Keratinocyte (primary cell): Measurements from ENCODE around the gene POP4. TPM values are rescaled to one million over a fixed set of nuclear protein-coding genes. Genes with fewer than 3 reads are reported as not detected.

Experiments
- DNase-seq: peaks from one replicate; pipeline ENCODE4 v3.0.0-alpha.2; 2011; ENCODE audit warnings: low read depth, missing footprints, low spot score
- FAIRE-seq: peaks from 2 replicates; lab custom pipeline; 2011; peaks lifted over from hg19 to GRCh38; lab: Jason Lieb, UNC
- H2AFZ ChIP-seq: 2 replicates; pipeline ENCODE4 v1.6.0; 2012; ENCODE audit warnings: low read length, control low read depth, inconsistent platforms; ENCODE audit not compliant: control insufficient read depth
- H3K27ac ChIP-seq: 2 replicates; pipeline ENCODE4 v1.5.1; 2011; ENCODE audit warnings: low read length; ENCODE audit not compliant: control insufficient read depth, insufficient read depth
- H3K27me3 ChIP-seq: 3 replicates; pipeline ENCODE4 v1.6.0; 2011; ENCODE audit warnings: low read length; ENCODE audit not compliant: control insufficient read depth, insufficient read depth; ENCODE audit errors: extremely low read depth
- H3K36me3 ChIP-seq, 2 experiments: 2 replicates in 1 of 2; 3 replicates in 1 of 2; pipeline ENCODE4 v1.5.1; 2011; ENCODE audit warnings: low read length in 2 of 2, mild to moderate bottlenecking in 1 of 2; ENCODE audit not compliant: control insufficient read depth in 2 of 2, insufficient read depth in 2 of 2; ENCODE audit errors: extremely low read depth in 1 of 2
- H3K4me1 ChIP-seq: 3 replicates; pipeline ENCODE4 v1.5.1; 2011; ENCODE audit warnings: low read length; ENCODE audit not compliant: control insufficient read depth, insufficient read depth; ENCODE audit errors: extremely low read depth
- H3K4me2 ChIP-seq: 3 replicates; pipeline ENCODE4 v1.6.0; 2011; ENCODE audit warnings: low read depth, low read length; ENCODE audit not compliant: control insufficient read depth, insufficient read depth; ENCODE audit errors: extremely low read depth
- H3K4me3 ChIP-seq, 3 experiments: fragments of 200-600 bp in 1 of 3; sonication (generic) in 1 of 3; 2 replicates in 2 of 3; 3 replicates in 1 of 3; pipeline ENCODE4 v1.5.1; 2011 to 2016; ENCODE audit warnings: low read length in 3 of 3, mild to moderate bottlenecking in 3 of 3, control low read depth in 2 of 3, inconsistent platforms in 1 of 3, low read depth in 1 of 3, mixed read lengths in 1 of 3, mixed run types in 1 of 3, moderate library complexity in 1 of 3; ENCODE audit not compliant: control insufficient read depth in 2 of 3, insufficient read depth in 2 of 3; ENCODE audit errors: extremely low read depth in 1 of 3
- H3K79me2 ChIP-seq: 2 replicates; pipeline ENCODE4 v1.6.0; 2012; ENCODE audit warnings: low read length; ENCODE audit not compliant: control insufficient read depth, insufficient read depth
- H3K9ac ChIP-seq: 3 replicates; pipeline ENCODE4 v1.6.0; 2011; ENCODE audit warnings: low read length; ENCODE audit not compliant: control insufficient read depth, insufficient read depth; ENCODE audit errors: extremely low read depth
- H3K9me1 ChIP-seq: 3 replicates; pipeline ENCODE4 v1.6.0; 2011; ENCODE audit warnings: low read length; ENCODE audit not compliant: control insufficient read depth, insufficient read depth; ENCODE audit errors: extremely low read depth
- H3K9me3 ChIP-seq: 2 replicates; pipeline ENCODE4 v1.5.1; 2012; ENCODE audit warnings: low read depth, low read length; ENCODE audit not compliant: control insufficient read depth
- H4K20me1 ChIP-seq: 3 replicates; pipeline ENCODE4 v1.6.0; 2011; ENCODE audit warnings: low read length; ENCODE audit not compliant: control insufficient read depth, insufficient read depth; ENCODE audit errors: extremely low read depth
- EZH2 ChIP-seq: IDR thresholded peaks from one replicate; pipeline ENCODE4 v1.6.1; 2012; ENCODE audit warnings: inconsistent platforms, mild to moderate bottlenecking, low read length, moderate library complexity
- dilution Hi-C: fragments of 300-500 bp; cut with MboI; formaldehyde crosslinking; loops from one replicate; pipeline ENCODE4 v1.7.0; 2020; ENCODE audit warnings: low sequenced_read_pairs; ENCODE audit not compliant: extremely low pct_ligation_motif_present
- polyA plus RNA-seq, 5 experiments: library from polyadenylated mRNA; depleted of rRNA in 3 of 5; stranded (reverse) in 3 of 5; stranded (forward) in 1 of 5; unstranded in 1 of 5; fragments of >200 nt; gene quantifications; 1 replicate in 1 of 5; 2 replicates in 3 of 5; 3 replicates in 1 of 5; pipeline versions ENCODE4 v1.2.1 to v1.2.3, GENCODE V29; 2011 to 2012; ENCODE audit warnings: missing spikeins in 2 of 5, low read depth in 1 of 5, low replicate concordance in 1 of 5
- TF ChIP-seq, protein P1 (sequence below), 3 experiments: IDR thresholded peaks in 1 of 3; conservative IDR thresholded peaks in 1 of 3; optimal IDR thresholded peaks in 1 of 3; 2 replicates in 2 of 3; 3 replicates in 1 of 3; pipeline versions ENCODE3 to v1.5.1; 2011; ENCODE audit warnings: low read length in 3 of 3, mild to moderate bottlenecking in 3 of 3, moderate library complexity in 2 of 3, control low read depth in 1 of 3, inconsistent platforms in 1 of 3; ENCODE audit not compliant: insufficient read depth in 2 of 3; ENCODE audit errors: extremely low read depth in 1 of 3

POP4 gene
- polyA plus RNA-seq, 1 donor (not counting 4 experiments of a cell fraction or from before 2014, with no cell fraction given), result 104 TPM

DNA sequence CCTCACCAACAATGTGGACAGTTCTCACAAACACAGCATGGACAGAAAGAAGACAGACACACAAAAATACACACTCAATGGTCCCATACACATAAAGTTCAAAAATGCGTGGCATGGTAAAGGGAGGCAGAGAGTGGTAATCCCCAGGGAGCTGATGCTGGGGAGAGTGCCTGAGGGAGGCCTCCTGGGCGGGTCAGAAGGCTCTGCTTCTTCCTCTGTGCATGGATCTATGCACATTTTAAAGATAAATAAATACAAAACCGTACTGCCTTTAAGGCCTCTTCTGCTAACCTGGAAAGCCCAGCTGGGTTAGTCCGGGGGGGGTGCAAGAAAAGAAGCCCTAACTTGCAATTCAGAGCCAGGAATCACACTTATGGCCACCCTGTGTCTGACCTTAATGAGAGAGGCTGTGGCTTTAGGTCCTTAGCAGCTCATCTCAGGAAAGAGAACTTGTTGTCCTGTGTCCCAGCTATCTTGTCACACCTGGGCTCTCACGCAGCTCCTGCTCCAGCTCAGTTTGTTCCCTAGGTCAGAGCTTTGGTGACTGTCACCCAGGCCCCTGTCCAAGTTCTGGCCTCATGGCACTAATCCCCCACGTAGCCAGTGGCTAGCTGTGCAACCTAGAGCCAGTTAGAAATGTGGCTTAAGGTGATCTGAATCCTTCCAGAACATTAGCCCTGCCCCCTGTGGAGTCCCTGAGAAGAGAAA is 28.5 kb downstream of the POP4 start:
- Histone ChIP-seq H3K27me3 (no peaks in the 10 kb centered on the region), H3K4me1 (peaks cover 2% of the 10 kb centered on the region), H3K9ac (no peak overlapping the region), H3K4me3 (no peak overlapping the region), H3K9me3 (no peaks in the 10 kb centered on the region), H3K79me2 (no peaks in the 10 kb centered on the region), H3K4me2 (no peak overlapping the region), H3K27ac (no peak overlapping the region), H4K20me1 (no peaks in the 10 kb centered on the region), H3K36me3 (no peaks in the 10 kb centered on the region), H2AFZ (no peak overlapping the region), H3K9me1 (no peaks in the 10 kb centered on the region)
- FAIRE-seq (no peak), DNase-seq (no peak)
- no peak for TF ChIP-seq EZH2
- TF ChIP-seq, protein P1, sequence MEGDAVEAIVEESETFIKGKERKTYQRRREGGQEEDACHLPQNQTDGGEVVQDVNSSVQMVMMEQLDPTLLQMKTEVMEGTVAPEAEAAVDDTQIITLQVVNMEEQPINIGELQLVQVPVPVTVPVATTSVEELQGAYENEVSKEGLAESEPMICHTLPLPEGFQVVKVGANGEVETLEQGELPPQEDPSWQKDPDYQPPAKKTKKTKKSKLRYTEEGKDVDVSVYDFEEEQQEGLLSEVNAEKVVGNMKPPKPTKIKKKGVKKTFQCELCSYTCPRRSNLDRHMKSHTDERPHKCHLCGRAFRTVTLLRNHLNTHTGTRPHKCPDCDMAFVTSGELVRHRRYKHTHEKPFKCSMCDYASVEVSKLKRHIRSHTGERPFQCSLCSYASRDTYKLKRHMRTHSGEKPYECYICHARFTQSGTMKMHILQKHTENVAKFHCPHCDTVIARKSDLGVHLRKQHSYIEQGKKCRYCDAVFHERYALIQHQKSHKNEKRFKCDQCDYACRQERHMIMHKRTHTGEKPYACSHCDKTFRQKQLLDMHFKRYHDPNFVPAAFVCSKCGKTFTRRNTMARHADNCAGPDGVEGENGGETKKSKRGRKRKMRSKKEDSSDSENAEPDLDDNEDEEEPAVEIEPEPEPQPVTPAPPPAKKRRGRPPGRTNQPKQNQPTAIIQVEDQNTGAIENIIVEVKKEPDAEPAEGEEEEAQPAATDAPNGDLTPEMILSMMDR (optimal IDR thresholded peaks at IDR 0.05 in 1 of 3, IDR thresholded peaks at IDR 0.05 in 1 of 3, conservative IDR thresholded peaks at IDR 0.05 in 1 of 3; ENCODE audit: extremely low read depth in 1 of 3, insufficient read depth in 2 of 3, low read length in 3 of 3), result no peak
- dilution Hi-C loops, result no loop called here

GRCh38 chr19:29635963-29636362 is 29.9 kb downstream of the POP4 start:
- DNase-seq (no peak), FAIRE-seq (no peak)
- Histone ChIP-seq H2AFZ (no peak overlapping the region), H4K20me1 (no peaks in the 10 kb centered on the region), H3K79me2 (no peaks in the 10 kb centered on the region), H3K9me1 (no peaks in the 10 kb centered on the region), H3K9ac (no peak overlapping the region), H3K27me3 (no peaks in the 10 kb centered on the region), H3K4me1 (no peaks in the 10 kb centered on the region), H3K9me3 (no peaks in the 10 kb centered on the region), H3K27ac (no peak overlapping the region), H3K4me2 (no peak overlapping the region), H3K36me3 (no peaks in the 10 kb centered on the region), H3K4me3 (no peak overlapping the region)
- dilution Hi-C loops, result no loop called here
- TF ChIP-seq, protein P1 (optimal IDR thresholded peaks at IDR 0.05 in 1 of 3, IDR thresholded peaks at IDR 0.05 in 1 of 3, conservative IDR thresholded peaks at IDR 0.05 in 1 of 3; ENCODE audit: extremely low read depth in 1 of 3, insufficient read depth in 2 of 3, low read length in 3 of 3), result no peak
- no peak for TF ChIP-seq EZH2
